CD14-positive monocyte (primary cell): ENCODE data around the gene CCDC89. TPM values are rescaled to one million over a fixed set of nuclear protein-coding genes. Genes with fewer than 3 reads are reported as not detected.

Experiments
- DNase-seq, 3 donors: peaks; one replicate each; pipeline ENCODE4 v3.0.0-alpha.2; 2011 to 2022
- H2AFZ ChIP-seq: 2 replicates; pipeline ENCODE4 v1.6.0; 2012; ENCODE audit warnings: mild to moderate bottlenecking, low read depth, low read length, inconsistent platforms; ENCODE audit not compliant: insufficient read depth, poor library complexity, severe bottlenecking
- H3K27ac ChIP-seq, 2 donors: 1 replicate in 1 of 2; 2 replicates in 1 of 2; pipeline ENCODE4 v1.5.1; 2012 to 2013; ENCODE audit warnings: low read length in 2 of 2, control low read depth in 1 of 2, inconsistent platforms in 1 of 2, low read depth in 1 of 2, mild to moderate bottlenecking in 1 of 2
- H3K27me3 ChIP-seq, 2 donors: one replicate each; pipeline versions ENCODE4 v1.6.0 to v1.6.1; 2011 to 2013; ENCODE audit warnings: low read length in 2 of 2; ENCODE audit not compliant: control insufficient read depth in 2 of 2, insufficient read depth in 2 of 2
- H3K36me3 ChIP-seq, 2 donors: replicated peaks in 1 of 2; 1 replicate in 1 of 2; 2 replicates in 1 of 2; pipeline versions ENCODE4 v1.5.1 to v1.6.1; 2012 to 2013; ENCODE audit warnings: low read length in 2 of 2, control low read depth in 1 of 2, inconsistent platforms in 1 of 2, mild to moderate bottlenecking in 1 of 2; ENCODE audit not compliant: insufficient read depth in 2 of 2, control insufficient read depth in 1 of 2
- H3K4me1 ChIP-seq, 2 donors: 1 replicate in 1 of 2; 2 replicates in 1 of 2; pipeline versions ENCODE4 v1.5.1 to v1.6.1; 2012 to 2013; ENCODE audit warnings: low read length in 2 of 2, control low read depth in 1 of 2, inconsistent platforms in 1 of 2, mild to moderate bottlenecking in 1 of 2, moderate library complexity in 1 of 2; ENCODE audit not compliant: insufficient read depth in 2 of 2, control insufficient read depth in 1 of 2
- H3K4me2 ChIP-seq: replicated peaks from 2 replicates; pipeline ENCODE3; 2012; ENCODE audit warnings: low read length, moderate library complexity, mild to moderate bottlenecking; ENCODE audit not compliant: poor library complexity, severe bottlenecking; ENCODE audit errors: extremely low read depth
- H3K4me3 ChIP-seq, 3 experiments: fragments of 200-600 bp in 1 of 3; sonication (generic) in 1 of 3; replicated peaks in 1 of 3; 1 replicate in 2 of 3; 2 replicates in 1 of 3; pipeline ENCODE4 v1.5.1; 2011 to 2013; ENCODE audit warnings: low read length in 3 of 3, mild to moderate bottlenecking in 3 of 3, control low read depth in 2 of 3, low read depth in 2 of 3, inconsistent platforms in 1 of 3, moderate library complexity in 1 of 3
- H3K79me2 ChIP-seq: 2 replicates; pipeline ENCODE4 v1.6.0; 2012; ENCODE audit warnings: mild to moderate bottlenecking, control low read depth, inconsistent platforms, low read length, moderate library complexity; ENCODE audit not compliant: insufficient read depth
- H3K9ac ChIP-seq: 2 replicates; pipeline ENCODE4 v1.6.0; 2017; ENCODE audit warnings: low read length, mild to moderate bottlenecking; ENCODE audit not compliant: insufficient read depth, poor library complexity, severe bottlenecking
- H3K9me3 ChIP-seq, 2 donors: replicated peaks in 1 of 2; 1 replicate in 1 of 2; 2 replicates in 1 of 2; pipeline versions ENCODE4 v1.5.1 to v1.6.1; 2012 to 2013; ENCODE audit warnings: low read length in 2 of 2, control low read depth in 1 of 2; ENCODE audit not compliant: control insufficient read depth in 1 of 2, insufficient read depth in 1 of 2
- H4K20me1 ChIP-seq: 2 replicates; pipeline ENCODE4 v1.6.0; 2012; ENCODE audit warnings: mild to moderate bottlenecking, low read length, control low read depth, moderate library complexity; ENCODE audit not compliant: insufficient read depth
- H3K27ac Mint-ChIP-seq, 7 donors: one replicate each; pipeline ENCODE4 v1.8.0; 2020; ENCODE audit warnings: mild to moderate bottlenecking in 7 of 7, mixed read lengths in 7 of 7, moderate library complexity in 6 of 7, inconsistent platforms in 2 of 7
- H3K27me3 Mint-ChIP-seq, 3 donors: one replicate each; pipeline ENCODE4 v1.8.0; 2021 to 2022; ENCODE audit warnings: low read depth in 3 of 3, mild to moderate bottlenecking in 3 of 3, mixed read lengths in 3 of 3, moderate library complexity in 3 of 3, inconsistent platforms in 1 of 3
- H3K36me3 Mint-ChIP-seq, 2 donors: one replicate each; pipeline ENCODE4 v1.8.0; 2020; ENCODE audit warnings: mixed read lengths in 2 of 2, inconsistent platforms in 1 of 2, mild to moderate bottlenecking in 1 of 2
- H3K4me1 Mint-ChIP-seq: one replicate; pipeline ENCODE4 v1.8.0; 2020; ENCODE audit warnings: mild to moderate bottlenecking, mixed read lengths
- H3K4me3 Mint-ChIP-seq, 2 donors: one replicate each; pipeline ENCODE4 v1.8.0; 2020; ENCODE audit warnings: mild to moderate bottlenecking in 2 of 2, mixed read lengths in 2 of 2, moderate library complexity in 1 of 2
- H3K9me3 Mint-ChIP-seq, 7 donors: one replicate each; pipeline ENCODE4 v1.8.0; 2020 to 2022; ENCODE audit warnings: mixed read lengths in 7 of 7, mild to moderate bottlenecking in 6 of 7, moderate library complexity in 6 of 7, inconsistent platforms in 2 of 7
- WGBS: methylation state at CpG from one replicate; pipeline ENCODE4 v1.1.5; 2013; ENCODE audit warnings: missing lambda C conversion rate; ENCODE audit not compliant: insufficient coverage; 5-methylcytosine and 5-hydroxymethylcytosine counted together
- intact Hi-C, 2 donors: fragments of 100-400 bp; cut with micrococcal nuclease; formaldehyde crosslinking; loops; one replicate each; pipeline versions ENCODE4 v1.15.0 to v1.15.1; 2023
- polyA plus RNA-seq, 3 donors: library from polyadenylated mRNA; depleted of rRNA in 1 of 3; unstranded in 2 of 3; stranded (reverse) in 1 of 3; fragments of 300-500 nt in 2 of 3; fragments of >200 nt in 1 of 3; fragmentation: Illumina TruSeq in 2 of 3; gene quantifications; 1 replicate in 2 of 3; 2 replicates in 1 of 3; pipeline ENCODE4 v1.2.3, GENCODE V29; 2012 to 2021
- TF ChIP-seq, protein P1 (sequence below): fragments of 200-600 bp; IDR thresholded peaks from one replicate; pipeline ENCODE4 v1.8.0; 2022; ENCODE audit warnings: antibody characterized with exemption, mild to moderate bottlenecking

CCDC89 gene
- polyA plus RNA-seq, 3 donors = not detected

- TF ChIP-seq, protein P1, sequence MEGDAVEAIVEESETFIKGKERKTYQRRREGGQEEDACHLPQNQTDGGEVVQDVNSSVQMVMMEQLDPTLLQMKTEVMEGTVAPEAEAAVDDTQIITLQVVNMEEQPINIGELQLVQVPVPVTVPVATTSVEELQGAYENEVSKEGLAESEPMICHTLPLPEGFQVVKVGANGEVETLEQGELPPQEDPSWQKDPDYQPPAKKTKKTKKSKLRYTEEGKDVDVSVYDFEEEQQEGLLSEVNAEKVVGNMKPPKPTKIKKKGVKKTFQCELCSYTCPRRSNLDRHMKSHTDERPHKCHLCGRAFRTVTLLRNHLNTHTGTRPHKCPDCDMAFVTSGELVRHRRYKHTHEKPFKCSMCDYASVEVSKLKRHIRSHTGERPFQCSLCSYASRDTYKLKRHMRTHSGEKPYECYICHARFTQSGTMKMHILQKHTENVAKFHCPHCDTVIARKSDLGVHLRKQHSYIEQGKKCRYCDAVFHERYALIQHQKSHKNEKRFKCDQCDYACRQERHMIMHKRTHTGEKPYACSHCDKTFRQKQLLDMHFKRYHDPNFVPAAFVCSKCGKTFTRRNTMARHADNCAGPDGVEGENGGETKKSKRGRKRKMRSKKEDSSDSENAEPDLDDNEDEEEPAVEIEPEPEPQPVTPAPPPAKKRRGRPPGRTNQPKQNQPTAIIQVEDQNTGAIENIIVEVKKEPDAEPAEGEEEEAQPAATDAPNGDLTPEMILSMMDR = peak; percentile 58
- H3K9me3 Mint-ChIP-seq = peaks cover 0 to 2% (median 0%) of the 10 kb centered on the region in 7 donors
- DNase-seq = peak; percentile 70 to 74 (median 71)
- Histone ChIP-seq H3K4me2 (peak overlapping the region; percentile 93), H3K9ac (peak overlapping the region; percentile 98), H2AFZ (peak overlapping the region; percentile 92), H3K4me1 (peaks cover 17 to 32% of the 10 kb centered on the region in 2 donors), H3K27ac (peak overlapping the region; percentile 86 to 97), H3K4me3 (peak overlapping the region; percentile 56 to 94 (median 78)), H3K9me3 (no peaks in the 10 kb centered on the region), H4K20me1 (peaks cover 47% of the 10 kb centered on the region), H3K36me3 (peaks cover 16 to 20% of the 10 kb centered on the region in 2 donors), H3K79me2 (peaks cover 63% of the 10 kb centered on the region), H3K27me3 (no peaks in the 10 kb centered on the region)
- H3K27ac Mint-ChIP-seq = peak overlapping the region; percentile 97 to 99 (median 98)
- H3K4me3 Mint-ChIP-seq = peak overlapping the region; percentile 98 to 100
- peaks cover 22 to 23% of the 10 kb centered on the region in 2 donors for H3K36me3 Mint-ChIP-seq
- under 1% methylated on average over 71 of the region's 73 CpGs for WGBS
- intact Hi-C loops = loop anchor here (1.0 to 10.0 kb wide), 3 partner anchors 9 to 581 kb away; partner anchors contain the start of genes DLG2 (in 2 of the 2), TMEM126B (in 2 of the 2) and EED (in 1 of the 2)
- H3K4me1 Mint-ChIP-seq = peaks cover 32% of the 10 kb centered on the region
- H3K27me3 Mint-ChIP-seq = no peaks in the 10 kb centered on the region
These were observed 22.0 kb downstream of the CCDC89 start for GRCh38 chr11:85663753-85664614.

DNA sequence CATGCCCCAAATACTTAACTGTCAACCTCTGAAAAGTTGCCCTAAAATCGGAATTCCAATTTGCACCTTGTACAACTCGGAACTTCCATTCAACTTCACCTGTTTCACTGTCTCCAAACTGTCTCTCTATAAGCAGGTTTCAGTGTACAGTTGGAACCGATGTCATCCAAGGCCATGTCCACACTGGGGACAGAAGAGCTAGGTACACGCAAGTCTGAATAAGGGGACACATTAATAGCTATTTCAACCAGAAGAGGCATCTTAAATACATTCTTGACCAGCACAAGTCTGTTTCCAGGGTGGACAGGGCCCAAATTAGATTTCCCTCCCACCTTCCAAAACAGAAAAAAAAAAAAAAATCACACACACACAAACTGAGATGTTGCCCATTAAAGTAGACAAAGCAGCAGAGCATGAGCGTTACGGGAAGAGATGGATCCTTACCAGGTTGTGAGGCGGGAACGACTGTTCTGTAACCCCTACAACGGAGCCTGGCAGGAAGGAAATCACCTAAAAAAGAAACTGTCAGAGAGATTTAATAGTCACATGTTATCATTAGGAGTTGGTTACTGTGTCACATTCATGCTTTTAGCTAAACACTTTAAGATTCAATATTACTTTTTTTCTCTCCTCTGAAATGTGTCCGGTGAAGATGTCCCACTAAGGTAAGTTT is 22.8 kb downstream of the CCDC89 start:
- peak in 1 of 3 donors; percentile 9 for DNase-seq
- peak overlapping the region; percentile 97 to 99 (median 98) for H3K27ac Mint-ChIP-seq
- peaks cover 17 to 32% of the 10 kb centered on the region in 2 donors for H3K4me1 ChIP-seq

More for the DNA sequence above, 22.8 kb downstream of the CCDC89 start:
- Histone ChIP-seq H3K27me3 (no peaks in the 10 kb centered on the region), H3K36me3 (peaks cover 24 to 28% of the 10 kb centered on the region in 2 donors), H3K4me2 (peak overlapping the region; percentile 93), H4K20me1 (peaks cover 54% of the 10 kb centered on the region), H3K9me3 (no peaks in the 10 kb centered on the region), H3K4me3 (peak overlapping the region; percentile 56 to 94 (median 78)), H3K27ac (peak overlapping the region; percentile 86 to 97), H3K9ac (peak overlapping the region; percentile 98), H2AFZ (peak overlapping the region; percentile 92), H3K79me2 (peaks cover 71% of the 10 kb centered on the region)
- Mint-ChIP-seq H3K4me1 (peaks cover 32% of the 10 kb centered on the region), H3K4me3 (peak overlapping the region; percentile 98 to 100), H3K36me3 (peaks cover 28 to 31% of the 10 kb centered on the region in 2 donors), H3K27me3 (no peaks in the 10 kb centered on the region), H3K9me3 (peaks cover 0 to 2% (median 0%) of the 10 kb centered on the region in 7 donors)
- intact Hi-C loops = loop anchor here (5.0 to 10.0 kb wide), 2 partner anchors 36 to 582 kb away; partner anchors contain the start of genes DLG2 (in 2 of the 2), TMEM126B (in 2 of the 2) and EED (in 1 of the 2)
- TF ChIP-seq, protein P1 = no peak
- WGBS = 32% methylated on average over 4 of the region's 10 CpGs
